ENCODE data around the gene ROR1. TPM values are rescaled to one million over a fixed set of nuclear protein-coding genes. Genes with fewer than 3 reads are reported as not detected.

ROR1 gene
- total and polyA plus RNA-seq, 2 of the 13 experiments (the other 11 are each of a cell fraction or from before 2014, with no cell fraction given) = 0.58 to 2.3 TPM

GRCh38 chr1:63960326-63960725 lies 186.5 kb downstream of the ROR1 start:
- H2AFZ ChIP-seq (ENCODE audit: low read length) = no peak overlapping the region
- no peaks in the 10 kb centered on the region for H3K27me3 ChIP-seq (ENCODE audit: control insufficient read depth in 1 of 2, insufficient read depth in 2 of 2, low read length in 2 of 2)
- H3K79me2 ChIP-seq (ENCODE audit: insufficient read depth, low read length) = no peaks in the 10 kb centered on the region
- ChIA-PET CTCF (ENCODE audit: low intra/inter-chr PET ratio, low total read pairs) (no interaction called here), POLR2A (no interaction called here)
- no peak overlapping the region for H3K9ac ChIP-seq (ENCODE audit: insufficient read depth, low read depth, low read length)
- 50% methylated on average over 5 of the region's 5 CpGs for WGBS (ENCODE audit: low lambda C conversion rate)
- H3K4me2 ChIP-seq (ENCODE audit: low read depth, low read length) = no peak overlapping the region
- DNase-seq (ENCODE audit: low spot score) = no peak
- no peaks in the 10 kb centered on the region for H3K9me3 ChIP-seq (ENCODE audit: low read length)
- H3K4me3 ChIP-seq (replicated peaks in 1 of 3; ENCODE audit: insufficient read depth in 1 of 3, low read depth in 2 of 3, low read length in 3 of 3) = no peak overlapping the region
- H3K4me1 ChIP-seq (ENCODE audit: insufficient read depth, low read length) = no peaks in the 10 kb centered on the region
- H3K36me3 ChIP-seq (replicated peaks in 1 of 2; ENCODE audit: control insufficient read depth in 1 of 2, insufficient read depth in 2 of 2, low read length in 2 of 2) = no peaks in the 10 kb centered on the region
- in situ Hi-C loops (cut with HindIII; ENCODE audit: extremely low pct_ligation_motif_present, low pct_unique_long_range_greater_than_20kb) = no loop called here
- intact Hi-C loops (cut with micrococcal nuclease; ENCODE audit: unreplicated experiment) = no loop called here
- ATAC-seq = no peak
- no peak overlapping the region for H3K27ac ChIP-seq (ENCODE audit: extremely low read length, insufficient read depth, low read length)
- no peaks in the 10 kb centered on the region for H4K20me1 ChIP-seq (ENCODE audit: insufficient read depth, low read length)
- no peak for FAIRE-seq
- BruUV-seq (replicated peaks) = no TSS peak
- no peak for TF ChIP-seq SIX1 (CRISPR knock-in tag; IDR thresholded peaks at IDR 0.05; ENCODE audit: borderline replicate concordance)

- H3K4me1 ChIP-seq (ENCODE audit: insufficient read depth, low read length) = no peaks in the 10 kb centered on the region
- TF ChIP-seq UBTF (CRISPR knock-in tag; IDR thresholded peaks at IDR 0.05) = no peak
- no peak for TF ChIP-seq BCL6 (CRISPR knock-in tag; IDR thresholded peaks at IDR 0.05)
- H3K4me3 ChIP-seq (replicated peaks in 1 of 3; ENCODE audit: insufficient read depth in 1 of 3, low read depth in 2 of 3, low read length in 3 of 3) = no peak overlapping the region
- no peak overlapping the region for H3K9ac ChIP-seq (ENCODE audit: insufficient read depth, low read depth, low read length)
- no peaks in the 10 kb centered on the region for H3K36me3 ChIP-seq (replicated peaks in 1 of 2; ENCODE audit: control insufficient read depth in 1 of 2, insufficient read depth in 2 of 2, low read length in 2 of 2)
- no peaks in the 10 kb centered on the region for H3K79me2 ChIP-seq (ENCODE audit: insufficient read depth, low read length)
- 32% methylated on average over 10 of the region's 12 CpGs for WGBS (ENCODE audit: low lambda C conversion rate)
- ChIA-PET CTCF (ENCODE audit: low intra/inter-chr PET ratio, low total read pairs) (no interaction called here), POLR2A (no interaction called here)
- ATAC-seq (no peak), DNase-seq (ENCODE audit: low spot score) (no peak), FAIRE-seq (no peak)
- H3K27ac ChIP-seq (ENCODE audit: extremely low read length, insufficient read depth, low read length) = no peak overlapping the region
- in situ Hi-C loops (cut with HindIII; ENCODE audit: extremely low pct_ligation_motif_present, low pct_unique_long_range_greater_than_20kb) = no loop called here
- no peak overlapping the region for H3K4me2 ChIP-seq (ENCODE audit: low read depth, low read length)
- H2AFZ ChIP-seq (ENCODE audit: low read length) = no peak overlapping the region
- intact Hi-C loops (cut with micrococcal nuclease; ENCODE audit: unreplicated experiment) = no loop called here
- BruUV-seq (replicated peaks) = no TSS peak
- no peaks in the 10 kb centered on the region for H4K20me1 ChIP-seq (ENCODE audit: insufficient read depth, low read length)
- no peaks in the 10 kb centered on the region for H3K27me3 ChIP-seq (ENCODE audit: control insufficient read depth in 1 of 2, insufficient read depth in 2 of 2, low read length in 2 of 2)
- no peaks in the 10 kb centered on the region for H3K9me3 ChIP-seq (ENCODE audit: low read length)
These were observed 192.2 kb downstream of the ROR1 start for GRCh38 chr1:63966016-63966415.

Data from HepG2 (cell line).